Left lung (tissue), 10 donors: Measurements from ENCODE around the gene RET. TPM values are rescaled to one million over a fixed set of nuclear protein-coding genes. Genes with fewer than 3 reads are reported as not detected.

Experiments
- ATAC-seq: fragments of 200-7000 bp; cut with Tn5 transposase; one replicate; pipeline ENCODE4 v1.9.1; 2020; ENCODE audit warnings: moderate library complexity
- DNase-seq, 4 donors: peaks; one replicate each; pipeline ENCODE4 v3.0.0-alpha.2; 2013 to 2020
- H3K27ac ChIP-seq, 2 donors: fragments of 200-600 bp; sonication (generic) in 1 of 2; one replicate each; pipeline versions ENCODE4 v1.5.0 to v1.8.0; 2020 to 2021
- H3K27me3 ChIP-seq, 2 donors: fragments of 200-600 bp; sonication (generic) in 1 of 2; one replicate each; pipeline versions ENCODE4 v1.5.0 to v1.8.0; 2020 to 2021
- H3K36me3 ChIP-seq, 2 donors: fragments of 200-600 bp; sonication (generic) in 1 of 2; one replicate each; pipeline versions ENCODE4 v1.5.0 to v1.8.0; 2020 to 2021
- H3K4me1 ChIP-seq, 2 donors: fragments of 200-600 bp; one replicate each; pipeline ENCODE4 v1.8.0; 2021
- H3K4me3 ChIP-seq, 2 donors: fragments of 200-600 bp; sonication (generic) in 1 of 2; one replicate each; pipeline versions ENCODE4 v1.5.0 to v1.8.0; 2020 to 2021; ENCODE audit warnings: mild to moderate bottlenecking in 1 of 2
- H3K9me3 ChIP-seq, 2 donors: fragments of 200-600 bp; sonication (generic) in 1 of 2; one replicate each; pipeline versions ENCODE4 v1.5.0 to v1.8.0; 2020 to 2021
- CTCF ChIP-seq, 2 donors: fragments of 200-600 bp; sonication (generic) in 1 of 2; IDR thresholded peaks; one replicate each; pipeline versions ENCODE4 v1.5.0 to v1.8.0; 2021; ENCODE audit warnings: antibody characterized with exemption in 2 of 2
- intact Hi-C, 2 donors: fragments of 100-400 bp; cut with DNase I; formaldehyde crosslinking; loops; one replicate each; pipeline versions ENCODE4 v1.11.2 to v1.14.2; 2022
- polyA plus RNA-seq, 6 donors: library from polyadenylated mRNA; unstranded; fragments of 120-200 nt; gene quantifications; one replicate each; pipeline ENCODE4 v1.2.1, GENCODE V29; 2013; ENCODE audit not compliant: insufficient read length in 6 of 6
- total RNA-seq, 2 donors: library from RNA; stranded (reverse); fragmentation: NEBNext Ultra II Directional; extraction: Animal tissue kit (Norgen Biotek cat#: 25700); gene quantifications; one replicate each; pipeline ENCODE4 v1.2.1, GENCODE V29; 2021
- donor health status: DM: no; HTN: yes; CAD: no.
- donor health status: DM: no; HTN: no; CAD: no.

RET gene
- total and polyA plus RNA-seq, 8 donors, result 0.97 to 3.8 (median 2.0) TPM

- peaks cover 0 to 88% of the 10 kb centered on the region in 2 donors for H3K36me3 ChIP-seq
- H3K4me1 ChIP-seq, result peaks cover 0 to 2% of the 10 kb centered on the region in 2 donors
- no peak overlapping the region for H3K27ac ChIP-seq
- no peak overlapping the region for H3K4me3 ChIP-seq
- TF ChIP-seq CTCF (IDR thresholded peaks at IDR 0.05), result no peak
- intact Hi-C loops, result no loop called here
- H3K27me3 ChIP-seq, result no peaks in the 10 kb centered on the region
- DNase-seq (no peak), ATAC-seq (no peak)
- peaks cover 0 to 3% of the 10 kb centered on the region in 2 donors for H3K9me3 ChIP-seq
Measured at GRCh38 chr10:43177595-43177994, 100.7 kb downstream of the RET start.

Other genes with a start within 250 kb of the RET start
- 10 to 100 TPM; 32.4 to 39.9 TPM for gene CSGALNACT2, start 61.4 kb downstream of the RET start, total RNA-seq
- 10 to 100 TPM; 31.4 to 45.0 (median 36.6) TPM for gene CSGALNACT2, start 61.4 kb downstream of the RET start, polyA plus RNA-seq
- gene RASGEF1A, start 190.0 kb downstream of the RET start, total RNA-seq, result 1 to 10 TPM; 2.0 to 3.1 TPM
- 1 to 10 TPM; 1.5 to 4.3 (median 3.3) TPM for gene RASGEF1A, start 190.0 kb downstream of the RET start, polyA plus RNA-seq